Loucy (cell line): ENCODE results near the gene FGFBP1.
"Not testable (repeated sequence)": the region's sequence is repeated elsewhere in the genome, so short reads cannot be mapped to it uniquely, and the experiment has no call there.

Source experiments
- H2AFZ ChIP-seq: fragments of 200-600 bp; sonication (generic); 2 replicates; pipeline ENCODE4 v1.6.0; 2016; ENCODE audit warnings: antibody characterized with exemption, mild to moderate bottlenecking, low read length, moderate library complexity
- H3F3A ChIP-seq: fragments of 200-600 bp; 2 replicates; pipeline ENCODE4 v1.6.0; 2016; ENCODE audit warnings: antibody characterized with exemption, low read depth, mild to moderate bottlenecking
- H3K27me3 ChIP-seq: fragments of 200-600 bp; sonication (generic); 2 replicates; pipeline ENCODE4 v1.6.1; 2014; ENCODE audit warnings: low read length, mild to moderate bottlenecking; ENCODE audit not compliant: insufficient read depth, poor library complexity, severe bottlenecking
- H3K36me3 ChIP-seq: fragments of 200-600 bp; sonication (generic); 2 replicates; pipeline ENCODE4 v1.6.1; 2016; ENCODE audit warnings: low read length; ENCODE audit not compliant: insufficient read depth
- H3K4me1 ChIP-seq: fragments of 200-600 bp; sonication (generic); 2 replicates; pipeline ENCODE4 v1.5.1; 2014; ENCODE audit warnings: low read length, mild to moderate bottlenecking; ENCODE audit not compliant: insufficient read depth, poor library complexity, severe bottlenecking
- H3K4me2 ChIP-seq: fragments of 200-600 bp; sonication (generic); 2 replicates; pipeline ENCODE4 v1.6.0; 2014; ENCODE audit warnings: antibody characterized with exemption, low read length, low read depth, mild to moderate bottlenecking; ENCODE audit not compliant: poor library complexity, severe bottlenecking
- H3K4me3 ChIP-seq: fragments of 200-600 bp; sonication (generic); 2 replicates; pipeline ENCODE4 v1.5.1; 2014; ENCODE audit warnings: low read length, mild to moderate bottlenecking, mixed read lengths; ENCODE audit not compliant: poor library complexity, severe bottlenecking
- H3K79me2 ChIP-seq: fragments of 200-600 bp; sonication (generic); 2 replicates; pipeline ENCODE4 v1.6.1; 2014; ENCODE audit warnings: low read length; ENCODE audit not compliant: insufficient read depth
- H3K9ac ChIP-seq: fragments of 200-600 bp; sonication (generic); 2 replicates; pipeline ENCODE4 v1.6.0; 2014; ENCODE audit warnings: mild to moderate bottlenecking, low read depth, low read length, moderate library complexity; ENCODE audit not compliant: poor library complexity, severe bottlenecking
- H3K9me2 ChIP-seq: fragments of 200-600 bp; sonication (generic); replicated peaks from 2 replicates; pipeline ENCODE4 v1.6.1; 2016; ENCODE audit warnings: low read depth, low read length, mixed read lengths
- H3K9me3 ChIP-seq: fragments of 200-600 bp; sonication (generic); 2 replicates; pipeline ENCODE4 v1.6.1; 2014; ENCODE audit warnings: mild to moderate bottlenecking, antibody characterized with exemption, low read length, low read depth; ENCODE audit not compliant: insufficient read depth
- H4K20me1 ChIP-seq: fragments of 200-600 bp; sonication (generic); 2 replicates; pipeline ENCODE4 v1.6.0; 2014; ENCODE audit warnings: antibody characterized with exemption, low read length, mild to moderate bottlenecking; ENCODE audit not compliant: insufficient read depth, poor library complexity, severe bottlenecking
- CTCF ChIP-seq: fragments of 200-600 bp; sonication (generic); conservative IDR thresholded peaks from 2 replicates; pipeline ENCODE4 v1.5.1; 2014; ENCODE audit warnings: mild to moderate bottlenecking, antibody characterized with exemption, low read length
- EZH2phosphoT487 ChIP-seq: fragments of 200-600 bp; IDR thresholded peaks from 2 replicates; pipeline ENCODE4 v1.6.1; 2018; ENCODE audit warnings: antibody characterized with exemption, mild to moderate bottlenecking, moderate library complexity, borderline replicate concordance

Gene FGFBP1

GRCh38 chr4:15917297-15917696 lies 21.2 kb downstream of the FGFBP1 start:
- Histone ChIP-seq H4K20me1 (no peaks in the 10 kb centered on the region), H3K4me1 (no peaks in the 10 kb centered on the region), H2AFZ (no peak overlapping the region), H3K4me2 (no peak overlapping the region), H3K9ac (no peak overlapping the region), H3K4me3 (no peak overlapping the region), H3K79me2 (no peaks in the 10 kb centered on the region), H3K9me3 (no peaks in the 10 kb centered on the region), H3F3A (no peaks in the 10 kb centered on the region), H3K9me2 (no peaks in the 10 kb centered on the region), H3K27me3 (no peaks in the 10 kb centered on the region), H3K36me3 (no peaks in the 10 kb centered on the region)
- TF ChIP-seq CTCF, result no peak
- no peak for TF ChIP-seq EZH2phosphoT487

- not testable (repeated sequence) for H3K9me3 ChIP-seq, H3K36me3 ChIP-seq, H3K4me2 ChIP-seq, H4K20me1 ChIP-seq, H3K27me3 ChIP-seq, H3K9ac ChIP-seq, H3K9me2 ChIP-seq, H2AFZ ChIP-seq, H3K4me1 ChIP-seq, H3K79me2 ChIP-seq, H3K4me3 ChIP-seq, H3F3A ChIP-seq
Measured at GRCh38 chr4:15916358-15916757, 22.2 kb downstream of the FGFBP1 start.

- H2AFZ ChIP-seq, result no peak overlapping the region
- H3K4me3 ChIP-seq, result no peak overlapping the region
- H3K9me2 ChIP-seq, result no peaks in the 10 kb centered on the region
- TF ChIP-seq CTCF (no peak), EZH2phosphoT487 (no peak)
- no peaks in the 10 kb centered on the region for H3K4me1 ChIP-seq
- no peaks in the 10 kb centered on the region for H4K20me1 ChIP-seq
- no peaks in the 10 kb centered on the region for H3K79me2 ChIP-seq
- no peak overlapping the region for H3K9ac ChIP-seq
- no peaks in the 10 kb centered on the region for H3K9me3 ChIP-seq
- H3K36me3 ChIP-seq, result no peaks in the 10 kb centered on the region
- H3F3A ChIP-seq, result no peaks in the 10 kb centered on the region
- no peaks in the 10 kb centered on the region for H3K27me3 ChIP-seq
- no peak overlapping the region for H3K4me2 ChIP-seq
Measured at GRCh38 chr4:15914736-15915135, 23.8 kb downstream of the FGFBP1 start.

- TF ChIP-seq EZH2phosphoT487 (no peak), CTCF (no peak)
- Histone ChIP-seq H3K27me3 (no peaks in the 10 kb centered on the region), H3K9me2 (no peaks in the 10 kb centered on the region), H3K79me2 (no peaks in the 10 kb centered on the region), H3K4me1 (no peaks in the 10 kb centered on the region), H3K36me3 (no peaks in the 10 kb centered on the region), H3K9me3 (no peaks in the 10 kb centered on the region), H3K4me3 (no peak overlapping the region), H3K4me2 (no peak overlapping the region), H3F3A (no peaks in the 10 kb centered on the region), H2AFZ (no peak overlapping the region), H3K9ac (no peak overlapping the region), H4K20me1 (no peaks in the 10 kb centered on the region)
Measured at GRCh38 chr4:15914291-15914690, 24.2 kb downstream of the FGFBP1 start.
